Caco-2 (cell line): Measurements from ENCODE around the gene CNTN6. TPM values are rescaled to one million over a fixed set of nuclear protein-coding genes. Genes with fewer than 3 reads are reported as not detected.

ENCODE experiments used
- BruUV-seq: library from RNA; stranded (reverse); fragments of 400-500 nt; replicated peaks from 2 replicates; lab custom pipeline; 2021; lab: Mats Ljungman, UMichigan
- CTCF ChIA-PET: fragments of 300-600 bp; sonication (Branson Sonifier 250); formaldehyde crosslinking; loops from one replicate; lab custom pipeline; 2022; ENCODE audit warnings: antibody characterized with exemption; lab: Charles Lee
- POLR2A ChIA-PET: fragments of 300-600 bp; sonication (Branson Sonifier 250); formaldehyde crosslinking; loops from one replicate; lab custom pipeline; 2022; ENCODE audit warnings: antibody characterized with exemption; lab: Charles Lee
- DNase-seq, 2 experiments: peaks; one replicate each; pipeline versions ENCODE4 v3.0.0 to v3.0.0-alpha.2; 2020 to 2022
- H3K27me3 ChIP-seq: replicated peaks from 2 replicates; pipeline ENCODE4 v1.6.0; 2011; ENCODE audit warnings: low read length; ENCODE audit not compliant: control insufficient read depth, insufficient read depth
- H3K36me3 ChIP-seq: 2 replicates; pipeline ENCODE4 v1.5.1; 2011; ENCODE audit warnings: low read length; ENCODE audit not compliant: control insufficient read depth, insufficient read depth
- H3K4me1 ChIP-seq: fragments of 250-450 bp; sonication (Bioruptor Pico); 2 replicates; pipeline ENCODE4 v1.5.1; 2020; ENCODE audit warnings: mild to moderate bottlenecking
- H3K4me3 ChIP-seq: 2 replicates; pipeline ENCODE4 v1.5.1; 2011; ENCODE audit warnings: low read depth, mild to moderate bottlenecking, control low read depth, low read length
- H3K9me3 ChIP-seq: fragments of 250-450 bp; sonication (Bioruptor Pico); 2 replicates; pipeline ENCODE4 v1.5.1; 2020; ENCODE audit warnings: mild to moderate bottlenecking, moderate library complexity
- H3K27ac Mint-ChIP-seq: one replicate; pipeline ENCODE4 v1.8.0; 2022; ENCODE audit warnings: mixed read lengths; ENCODE audit not compliant: unreplicated experiment
- H3K27me3 Mint-ChIP-seq: one replicate; pipeline ENCODE4 v1.8.0; 2022; ENCODE audit warnings: mixed read lengths; ENCODE audit not compliant: insufficient read depth, unreplicated experiment
- H3K36me3 Mint-ChIP-seq: one replicate; pipeline ENCODE4 v1.8.0; 2022; ENCODE audit warnings: mild to moderate bottlenecking, mixed read lengths; ENCODE audit not compliant: insufficient read depth, unreplicated experiment
- H3K4me1 Mint-ChIP-seq: one replicate; pipeline ENCODE4 v1.8.0; 2022; ENCODE audit warnings: low read depth, mixed read lengths; ENCODE audit not compliant: unreplicated experiment
- H3K4me3 Mint-ChIP-seq: one replicate; pipeline ENCODE4 v1.8.0; 2022; ENCODE audit warnings: mild to moderate bottlenecking, moderate library complexity, mixed read lengths; ENCODE audit not compliant: unreplicated experiment
- H3K9me3 Mint-ChIP-seq: one replicate; pipeline ENCODE4 v1.8.0; 2022; ENCODE audit warnings: mixed read lengths; ENCODE audit not compliant: unreplicated experiment
- CTCF ChIP-seq, 2 experiments: fragments of 200-600 bp in 1 of 2; IDR thresholded peaks; 1 replicate in 1 of 2; 2 replicates in 1 of 2; pipeline versions ENCODE4 v1.5.1 to v1.8.0; 2011 to 2022; ENCODE audit warnings: antibody characterized with exemption in 1 of 2, control low read depth in 1 of 2, inconsistent platforms in 1 of 2, low read depth in 1 of 2, low read length in 1 of 2, mild to moderate bottlenecking in 1 of 2, moderate library complexity in 1 of 2; ENCODE audit not compliant: insufficient read depth in 1 of 2, severe bottlenecking in 1 of 2, unreplicated experiment in 1 of 2
- intact Hi-C: fragments of 100-400 bp; cut with micrococcal nuclease; formaldehyde crosslinking; loops from one replicate; pipeline ENCODE4 v1.10.0; 2022; ENCODE audit not compliant: unreplicated experiment
- total RNA-seq: library from RNA; stranded (reverse); gene quantifications from 2 replicates; pipeline ENCODE4 v1.2.3, GENCODE V29; 2022

CNTN6 gene
- total RNA-seq, 1 experiment from 2014 or later = not detected

- no peak overlapping the region for H3K27ac Mint-ChIP-seq
- Histone ChIP-seq H3K9me3 (no peaks in the 10 kb centered on the region), H3K27me3 (no peaks in the 10 kb centered on the region), H3K4me1 (no peaks in the 10 kb centered on the region), H3K4me3 (no peak overlapping the region), H3K36me3 (no peaks in the 10 kb centered on the region)
- H3K27me3 Mint-ChIP-seq = peaks cover 5% of the 10 kb centered on the region
- no peak for TF ChIP-seq CTCF (IDR thresholded peaks at IDR 0.05; ENCODE audit: insufficient read depth in 1 of 2, low read depth in 1 of 2, low read length in 1 of 2, severe bottlenecking in 1 of 2, unreplicated experiment in 1 of 2)
- ChIA-PET CTCF (interaction anchor here (0.6 kb wide), 1 partner anchor 185 kb away, joined by 3 read pairs; no protein-coding TSS in a partner anchor), POLR2A (no interaction called here)
- no peaks in the 10 kb centered on the region for H3K36me3 Mint-ChIP-seq
- peak in 1 of 2 experiments; percentile 23 for DNase-seq
- no peaks in the 10 kb centered on the region for H3K9me3 Mint-ChIP-seq
- BruUV-seq = no TSS peak
- H3K4me1 Mint-ChIP-seq = no peaks in the 10 kb centered on the region
- H3K4me3 Mint-ChIP-seq = no peak overlapping the region
- intact Hi-C loops = no loop called here
Measured at GRCh38 chr3:1087066-1087560, 5.7 kb upstream of the CNTN6 start.

GRCh38 chr3:1088503-1088902 is 4.3 kb upstream of the CNTN6 start:
- intact Hi-C loops = no loop called here
- Histone ChIP-seq H3K4me1 (no peaks in the 10 kb centered on the region), H3K36me3 (no peaks in the 10 kb centered on the region), H3K4me3 (no peak overlapping the region), H3K27me3 (no peaks in the 10 kb centered on the region), H3K9me3 (no peaks in the 10 kb centered on the region)
- no TSS peak for BruUV-seq
- no peak overlapping the region for H3K4me3 Mint-ChIP-seq
- DNase-seq = no peak
- no peaks in the 10 kb centered on the region for H3K4me1 Mint-ChIP-seq
- ChIA-PET CTCF (no interaction called here), POLR2A (no interaction called here)
- no peaks in the 10 kb centered on the region for H3K36me3 Mint-ChIP-seq
- peaks cover 13% of the 10 kb centered on the region for H3K27me3 Mint-ChIP-seq
- no peak overlapping the region for H3K27ac Mint-ChIP-seq
- H3K9me3 Mint-ChIP-seq = no peaks in the 10 kb centered on the region
- no peak for TF ChIP-seq CTCF (IDR thresholded peaks at IDR 0.05; ENCODE audit: insufficient read depth in 1 of 2, low read depth in 1 of 2, low read length in 1 of 2, severe bottlenecking in 1 of 2, unreplicated experiment in 1 of 2)

- no peaks in the 10 kb centered on the region for H3K9me3 Mint-ChIP-seq
- H3K4me3 Mint-ChIP-seq = no peak overlapping the region
- Histone ChIP-seq H3K4me3 (no peak overlapping the region), H3K9me3 (no peaks in the 10 kb centered on the region), H3K36me3 (no peaks in the 10 kb centered on the region), H3K27me3 (no peaks in the 10 kb centered on the region), H3K4me1 (no peaks in the 10 kb centered on the region)
- no peaks in the 10 kb centered on the region for H3K36me3 Mint-ChIP-seq
- ChIA-PET CTCF (no interaction called here), POLR2A (no interaction called here)
- intact Hi-C loops = no loop called here
- no peaks in the 10 kb centered on the region for H3K4me1 Mint-ChIP-seq
- H3K27me3 Mint-ChIP-seq = peaks cover 15% of the 10 kb centered on the region
- no peak for DNase-seq
- no peak for TF ChIP-seq CTCF (IDR thresholded peaks at IDR 0.05; ENCODE audit: insufficient read depth in 1 of 2, low read depth in 1 of 2, low read length in 1 of 2, severe bottlenecking in 1 of 2, unreplicated experiment in 1 of 2)
- BruUV-seq = no TSS peak
- no peak overlapping the region for H3K27ac Mint-ChIP-seq
Measured at GRCh38 chr3:1091286-1091685, 1.5 kb upstream of the CNTN6 start.
